Activated B cell treated with CpG ODN at 0.5 μM for 24 hours (primary cell): ENCODE results near the gene ST6GALNAC3. TPM values are rescaled to one million over a fixed set of nuclear protein-coding genes. Genes with fewer than 3 reads are reported as not detected.

Experiments used
- ATAC-seq: fragments of 200-7000 bp; cut with Tn5 transposase; one replicate; pipeline ENCODE4 v1.10.0; 2021; ENCODE audit warnings: low read depth, mild to moderate bottlenecking, moderate library complexity
- CTCF ChIA-PET: fragments of 350-600 bp; sonication (Branson Sonifier 250); formaldehyde crosslinking; loops from one replicate; lab custom pipeline; 2021; ENCODE audit warnings: antibody characterized with exemption; lab: Charles Lee
- POLR2A ChIA-PET: fragments of 350-600 bp; sonication (Branson Sonifier 250); formaldehyde crosslinking; loops from one replicate; lab custom pipeline; 2021; ENCODE audit warnings: antibody characterized with exemption; lab: Charles Lee
- DNase-seq: peaks from one replicate; pipeline ENCODE4 v3.0.0; 2022
- H3K27ac Mint-ChIP-seq: one replicate; pipeline ENCODE4 v1.8.0; 2020; ENCODE audit warnings: mixed read lengths
- H3K27me3 Mint-ChIP-seq: one replicate; pipeline ENCODE4 v1.8.0; 2021; ENCODE audit warnings: mixed read lengths
- H3K36me3 Mint-ChIP-seq: one replicate; pipeline ENCODE4 v1.8.0; 2021; ENCODE audit warnings: low read depth, mixed read lengths
- H3K4me1 Mint-ChIP-seq: one replicate; pipeline ENCODE4 v1.8.0; 2021; ENCODE audit warnings: mixed read lengths
- H3K4me3 Mint-ChIP-seq: one replicate; pipeline ENCODE4 v1.8.0; 2020; ENCODE audit warnings: mild to moderate bottlenecking, mixed read lengths
- H3K9me3 Mint-ChIP-seq: one replicate; pipeline ENCODE4 v1.8.0; 2020; ENCODE audit warnings: mixed read lengths
- CTCF ChIP-seq: fragments of 200-600 bp; IDR thresholded peaks from one replicate; pipeline ENCODE4 v1.8.0; 2022; ENCODE audit warnings: antibody characterized with exemption, mild to moderate bottlenecking
- intact Hi-C: fragments of 100-400 bp; cut with micrococcal nuclease; formaldehyde crosslinking; loops from one replicate; pipeline ENCODE4 v1.15.1; 2024
- total RNA-seq: library from RNA; stranded (reverse); gene quantifications from 2 replicates; pipeline ENCODE4 v1.2.3, GENCODE V29; 2022

The ST6GALNAC3 gene
- total RNA-seq, 1 donor from 2014 or later = 12.6 TPM

GRCh38 chr1:76105372-76105771 is 30.8 kb downstream of the ST6GALNAC3 start:
- TF ChIP-seq CTCF = no peak
- intact Hi-C loops = no loop called here
- Mint-ChIP-seq H3K4me3 (no peak overlapping the region), H3K4me1 (peaks cover 18% of the 10 kb centered on the region), H3K27ac (no peak overlapping the region), H3K36me3 (no peaks in the 10 kb centered on the region), H3K9me3 (no peaks in the 10 kb centered on the region), H3K27me3 (no peaks in the 10 kb centered on the region)
- DNase-seq = no peak
- CTCF ChIA-PET = no interaction called here
- ATAC-seq = no peak
- POLR2A ChIA-PET = no interaction called here

- intact Hi-C loops = no loop called here
- no peak for DNase-seq
- Mint-ChIP-seq H3K9me3 (no peaks in the 10 kb centered on the region), H3K27me3 (no peaks in the 10 kb centered on the region), H3K4me1 (peaks cover 25% of the 10 kb centered on the region), H3K4me3 (no peak overlapping the region), H3K27ac (no peak overlapping the region), H3K36me3 (no peaks in the 10 kb centered on the region)
- ChIA-PET POLR2A (no interaction called here), CTCF (no interaction called here)
- no peak for TF ChIP-seq CTCF
- ATAC-seq = no peak
Observed at GRCh38 chr1:76106251-76106650, 31.7 kb downstream of the ST6GALNAC3 start.

GRCh38 chr1:76106719-76107235 is 32.2 kb downstream of the ST6GALNAC3 start:
- Mint-ChIP-seq H3K9me3 (no peaks in the 10 kb centered on the region), H3K27me3 (no peaks in the 10 kb centered on the region), H3K4me3 (no peak overlapping the region), H3K4me1 (peaks cover 25% of the 10 kb centered on the region), H3K36me3 (no peaks in the 10 kb centered on the region), H3K27ac (no peak overlapping the region)
- TF ChIP-seq CTCF = no peak
- ATAC-seq (no peak), DNase-seq (no peak)
- CTCF ChIA-PET = no interaction called here
- intact Hi-C loops = no loop called here
- POLR2A ChIA-PET = no interaction called here

- no peak overlapping the region for H3K27ac Mint-ChIP-seq
- no peaks in the 10 kb centered on the region for H3K9me3 Mint-ChIP-seq
- intact Hi-C loops = no loop called here
- POLR2A ChIA-PET = no interaction called here
- H3K36me3 Mint-ChIP-seq = no peaks in the 10 kb centered on the region
- no peak for DNase-seq
- ATAC-seq = no peak
- H3K4me3 Mint-ChIP-seq = no peak overlapping the region
- CTCF ChIA-PET = no interaction called here
- H3K4me1 Mint-ChIP-seq = peaks cover 23% of the 10 kb centered on the region
- no peaks in the 10 kb centered on the region for H3K27me3 Mint-ChIP-seq
- no peak for TF ChIP-seq CTCF
Observed at GRCh38 chr1:76109404-76109803, 34.9 kb downstream of the ST6GALNAC3 start.

- H3K9me3 Mint-ChIP-seq = no peaks in the 10 kb centered on the region
- no peaks in the 10 kb centered on the region for H3K36me3 Mint-ChIP-seq
- no peak for TF ChIP-seq CTCF
- ChIA-PET POLR2A (no interaction called here), CTCF (no interaction called here)
- peak overlapping the region; percentile 19 for H3K27ac Mint-ChIP-seq
- peaks cover 23% of the 10 kb centered on the region for H3K4me1 Mint-ChIP-seq
- intact Hi-C loops = no loop called here
- no peak for DNase-seq
- no peak for ATAC-seq
- peak overlapping the region; percentile 44 for H3K4me3 Mint-ChIP-seq
- no peaks in the 10 kb centered on the region for H3K27me3 Mint-ChIP-seq
Observed at GRCh38 chr1:76109901-76110560, 35.5 kb downstream of the ST6GALNAC3 start.
